H9 (cell line): ENCODE measurements around the gene ATF3. TPM values are rescaled to one million over a fixed set of nuclear protein-coding genes. Genes with fewer than 3 reads are reported as not detected.
A peak's percentile ranks its signal among the peaks of the same experiment; 100 is the strongest.

Experiments
- DNase-seq: peaks from one replicate; pipeline ENCODE4 v3.0.0-alpha.2; 2017
- H2AFZ ChIP-seq: one replicate; pipeline ENCODE4 v1.6.1; 2013; ENCODE audit warnings: mild to moderate bottlenecking, low read length, control low read depth, moderate library complexity
- H2AK5ac ChIP-seq: 2 replicates; pipeline ENCODE4 v1.6.1; 2013; ENCODE audit warnings: low read length, control low read depth, mixed read lengths; ENCODE audit not compliant: insufficient read length
- H2BK120ac ChIP-seq: one replicate; pipeline ENCODE4 v1.6.1; 2013; ENCODE audit warnings: low read depth, mild to moderate bottlenecking, low read length, control low read depth, inconsistent platforms; ENCODE audit not compliant: poor library complexity, severe bottlenecking
- H2BK12ac ChIP-seq: 2 replicates; pipeline ENCODE4 v1.6.1; 2013; ENCODE audit warnings: low read length, control low read depth, mixed read lengths, low read depth; ENCODE audit not compliant: insufficient read length
- H2BK15ac ChIP-seq: 2 replicates; pipeline ENCODE4 v1.6.1; 2013; ENCODE audit warnings: low read depth, low read length, control low read depth
- H2BK20ac ChIP-seq: one replicate; pipeline ENCODE4 v1.6.1; 2013; ENCODE audit warnings: low read depth, mild to moderate bottlenecking, low read length, control low read depth, inconsistent platforms; ENCODE audit not compliant: poor library complexity, severe bottlenecking
- H2BK5ac ChIP-seq: 2 replicates; pipeline ENCODE4 v1.6.1; 2013; ENCODE audit warnings: low read length, control low read depth, mixed read lengths; ENCODE audit not compliant: insufficient read length
- H3K14ac ChIP-seq: 2 replicates; pipeline ENCODE4 v1.6.1; 2013; ENCODE audit warnings: low read length, control low read depth; ENCODE audit not compliant: insufficient read depth
- H3K18ac ChIP-seq: 2 replicates; pipeline ENCODE4 v1.6.1; 2013; ENCODE audit warnings: low read depth, mild to moderate bottlenecking, mixed read lengths, low read length, control low read depth; ENCODE audit not compliant: insufficient read length
- H3K23ac ChIP-seq: 2 replicates; pipeline ENCODE4 v1.6.1; 2013; ENCODE audit warnings: low read length, control low read depth, mixed read lengths, low read depth; ENCODE audit not compliant: insufficient read length
- H3K23me2 ChIP-seq: 2 replicates; pipeline ENCODE4 v1.6.1; 2013; ENCODE audit warnings: low read depth, mild to moderate bottlenecking, mixed read lengths, low read length, control low read depth; ENCODE audit not compliant: insufficient read length, poor library complexity, severe bottlenecking
- H3K27ac ChIP-seq: 2 replicates; pipeline ENCODE4 v1.5.1; 2013; ENCODE audit warnings: low read length, control low read depth, mixed read lengths, low read depth; ENCODE audit not compliant: insufficient read length
- H3K27me3 ChIP-seq: 2 replicates; pipeline ENCODE4 v1.6.1; 2013; ENCODE audit warnings: low read length, control low read depth, inconsistent platforms; ENCODE audit not compliant: insufficient read depth
- H3K4ac ChIP-seq: 2 replicates; pipeline ENCODE4 v1.6.1; 2013; ENCODE audit warnings: low read depth, mild to moderate bottlenecking, control low read depth, inconsistent platforms, low read length, moderate library complexity
- H3K4me1 ChIP-seq: 2 replicates; pipeline ENCODE4 v1.6.1; 2013; ENCODE audit warnings: low read length, control low read depth, inconsistent platforms; ENCODE audit not compliant: insufficient read depth
- H3K4me2 ChIP-seq: 2 replicates; pipeline ENCODE4 v1.6.1; 2013; ENCODE audit warnings: low read length, control low read depth, mixed read lengths; ENCODE audit not compliant: insufficient read length, insufficient read depth
- H3K56ac ChIP-seq: 2 replicates; pipeline ENCODE4 v1.6.1; 2013; ENCODE audit warnings: low read depth, mild to moderate bottlenecking, mixed read lengths, low read length, control low read depth; ENCODE audit not compliant: insufficient read length
- H3K79me1 ChIP-seq: 2 replicates; pipeline ENCODE4 v1.6.1; 2013; ENCODE audit warnings: low read depth, mild to moderate bottlenecking, moderate library complexity, low read length, control low read depth, inconsistent platforms; ENCODE audit not compliant: insufficient read depth, poor library complexity, severe bottlenecking
- H3K79me2 ChIP-seq: 2 replicates; pipeline ENCODE4 v1.6.1; 2013; ENCODE audit warnings: low read length, control low read depth, inconsistent platforms; ENCODE audit not compliant: insufficient read depth
- H3K9ac ChIP-seq: 2 replicates; pipeline ENCODE4 v1.6.1; 2013; ENCODE audit warnings: low read length, control low read depth, mixed read lengths; ENCODE audit not compliant: insufficient read length; ENCODE audit errors: extremely low read depth
- H3K9me3 ChIP-seq: one replicate; pipeline ENCODE4 v1.6.1; 2013; ENCODE audit warnings: low read depth, low read length, inconsistent platforms; ENCODE audit not compliant: control insufficient read depth
- H3T11ph ChIP-seq: one replicate; pipeline ENCODE4 v1.6.1; 2013; ENCODE audit warnings: mild to moderate bottlenecking, low read length, control low read depth, inconsistent platforms
- H4K20me1 ChIP-seq: one replicate; pipeline ENCODE4 v1.6.1; 2013; ENCODE audit not compliant: control insufficient read depth, insufficient read length, insufficient read depth
- H4K5ac ChIP-seq: 2 replicates; pipeline ENCODE4 v1.6.1; 2013; ENCODE audit warnings: low read depth, mild to moderate bottlenecking, mixed read lengths, low read length, control low read depth; ENCODE audit not compliant: insufficient read length
- H4K8ac ChIP-seq: replicated peaks from 2 replicates; pipeline ENCODE4 v1.6.1; 2013; ENCODE audit warnings: low read length, control low read depth, mixed read lengths, low read depth; ENCODE audit not compliant: insufficient read length
- H4K91ac ChIP-seq: 2 replicates; pipeline ENCODE4 v1.6.1; 2013; ENCODE audit warnings: low read depth, mild to moderate bottlenecking, moderate library complexity, mixed read lengths, low read length, control low read depth; ENCODE audit not compliant: insufficient read length
- H3K27ac Mint-ChIP-seq, 3 experiments: 2 replicates in 2 of 3; 3 replicates in 1 of 3; pipeline ENCODE4 v1.8.0; 2020 to 2021; ENCODE audit warnings: mixed read lengths in 3 of 3, mild to moderate bottlenecking in 1 of 3, moderate library complexity in 1 of 3
- H3K27me3 Mint-ChIP-seq: 2 replicates; pipeline ENCODE4 v1.8.0; 2021; ENCODE audit warnings: low read depth, mild to moderate bottlenecking, moderate library complexity, mixed read lengths
- H3K36me3 Mint-ChIP-seq, 3 experiments: 2 replicates in 2 of 3; 3 replicates in 1 of 3; pipeline ENCODE4 v1.8.0; 2020 to 2021; ENCODE audit warnings: low read depth in 3 of 3, mixed read lengths in 3 of 3; ENCODE audit not compliant: insufficient read depth in 1 of 3
- H3K4me1 Mint-ChIP-seq, 2 experiments: 2 replicates each; pipeline ENCODE4 v1.8.0; 2020; ENCODE audit warnings: mixed read lengths in 2 of 2
- H3K4me3 Mint-ChIP-seq, 2 experiments: 2 replicates in 1 of 2; 3 replicates in 1 of 2; pipeline ENCODE4 v1.8.0; 2020 to 2021; ENCODE audit warnings: mild to moderate bottlenecking in 2 of 2, mixed read lengths in 2 of 2, moderate library complexity in 1 of 2
- H3K9me3 Mint-ChIP-seq, 2 experiments: 2 replicates in 1 of 2; 3 replicates in 1 of 2; pipeline ENCODE4 v1.8.0; 2020; ENCODE audit warnings: mild to moderate bottlenecking in 2 of 2, mixed read lengths in 2 of 2, moderate library complexity in 1 of 2
- CTCF ChIP-seq: fragments of 200-600 bp; sonication (generic); conservative IDR thresholded peaks from 3 replicates; pipeline ENCODE4 v1.8.0; 2021; ENCODE audit warnings: antibody characterized with exemption, mild to moderate bottlenecking
- WGBS: extraction: QIAGEN DNeasy Blood & Tissue Kit; methylation state at CpG from one replicate; pipeline ENCODE4 v1.1.7; 2013; ENCODE audit warnings: missing lambda C conversion rate, low lambda C conversion rate, mixed read lengths; ENCODE audit not compliant: insufficient read length; ENCODE audit errors: extremely low coverage; 5-methylcytosine and 5-hydroxymethylcytosine counted together
- total RNA-seq: library from RNA; stranded (reverse); gene quantifications from 2 replicates; pipeline ENCODE4 v1.2.1, GENCODE V29; 2021

Gene ATF3
- total RNA-seq, 1 experiment from 2014 or later = 14.7 TPM

GRCh38 chr1:212666116-212666775 is 57.7 kb downstream of the ATF3 start:
- no peaks in the 10 kb centered on the region for H3K79me2 ChIP-seq
- no peak overlapping the region for H2BK15ac ChIP-seq
- H3K4me2 ChIP-seq = no peak overlapping the region
- H3K79me1 ChIP-seq = no peaks in the 10 kb centered on the region
- no peak overlapping the region for H3K27ac ChIP-seq
- no peak overlapping the region for H2BK12ac ChIP-seq
- no peak overlapping the region for H3K4ac ChIP-seq
- no CpG with 5 or more reads among the region's 10 CpGs for WGBS
- no peak overlapping the region for H2AFZ ChIP-seq
- H2BK20ac ChIP-seq = no peak overlapping the region
- H3T11ph ChIP-seq = no peak overlapping the region
- no peak overlapping the region for H4K8ac ChIP-seq
- H3K14ac ChIP-seq = no peak overlapping the region
- Mint-ChIP-seq H3K4me3 (peak overlapping the region in 1 of 2 experiments; percentile 26; a peak in 2 of 5 replicates), H3K9me3 (no peaks in the 10 kb centered on the region; a peak in 2 of 5 replicates), H3K27ac (no peak overlapping the region), H3K4me1 (peaks cover 16 to 19% of the 10 kb centered on the region in 2 experiments), H3K27me3 (peaks cover 38% of the 10 kb centered on the region), H3K36me3 (no peaks in the 10 kb centered on the region; a peak in 1 of 7 replicates)
- peaks cover 2% of the 10 kb centered on the region; the same call in 1 of the 2 replicates for H3K4me1 ChIP-seq
- TF ChIP-seq CTCF = no peak
- H2AK5ac ChIP-seq = no peak overlapping the region
- H2BK5ac ChIP-seq = no peak overlapping the region
- DNase-seq = peak; percentile 26
- H3K9me3 ChIP-seq = no peaks in the 10 kb centered on the region
- no peak overlapping the region for H3K56ac ChIP-seq
- no peak overlapping the region for H3K23ac ChIP-seq
- H4K91ac ChIP-seq = no peak overlapping the region
- peaks cover 2% of the 10 kb centered on the region; the same call in 1 of the 2 replicates for H3K27me3 ChIP-seq
- no peak overlapping the region for H4K5ac ChIP-seq
- no peak overlapping the region for H2BK120ac ChIP-seq
- H3K23me2 ChIP-seq = no peaks in the 10 kb centered on the region
- H4K20me1 ChIP-seq = no peaks in the 10 kb centered on the region
- no peak overlapping the region for H3K9ac ChIP-seq
- H3K18ac ChIP-seq = no peak overlapping the region
